HEK293 (cell line): ENCODE measurements around the gene CCM2.

Experiments
- KLF1 ChIP-seq: fragments of 450-650 bp; formaldehyde crosslinking; IDR thresholded peaks from 2 replicates; pipeline ENCODE4 v1.5.1; 2016; ENCODE audit warnings: missing biosample characterization, missing genetic modification characterization
- KLF16 ChIP-seq: fragments of 450-650 bp; formaldehyde crosslinking; IDR thresholded peaks from 2 replicates; pipeline ENCODE4 v1.5.1; 2017; ENCODE audit warnings: missing biosample characterization, missing genetic modification characterization
- KLF8 ChIP-seq: fragments of 450-650 bp; formaldehyde crosslinking; IDR thresholded peaks from 2 replicates; pipeline ENCODE4 v1.5.1; 2016; ENCODE audit warnings: missing biosample characterization, missing genetic modification characterization
- OVOL3 ChIP-seq: fragments of 450-650 bp; formaldehyde crosslinking; IDR thresholded peaks from 2 replicates; pipeline ENCODE4 v1.5.1; 2016; ENCODE audit warnings: missing biosample characterization, missing genetic modification characterization
- PRDM1 ChIP-seq: fragments of 450-650 bp; formaldehyde crosslinking; IDR thresholded peaks from 2 replicates; pipeline ENCODE4; 2016; ENCODE audit warnings: missing biosample characterization, missing genetic modification characterization
- RBAK ChIP-seq: fragments of 450-650 bp; formaldehyde crosslinking; IDR thresholded peaks from 2 replicates; pipeline ENCODE4 v1.5.1; 2016; ENCODE audit warnings: missing biosample characterization, missing genetic modification characterization
- SP2 ChIP-seq: fragments of 450-650 bp; formaldehyde crosslinking; IDR thresholded peaks from 2 replicates; pipeline ENCODE4 v1.5.1; 2016; ENCODE audit warnings: missing biosample characterization, missing genetic modification characterization
- SP7 ChIP-seq: fragments of 450-650 bp; formaldehyde crosslinking; IDR thresholded peaks from 2 replicates; pipeline ENCODE4 v1.5.1; 2016; ENCODE audit warnings: missing biosample characterization, missing genetic modification characterization
- TRIM28 ChIP-seq: IDR thresholded peaks from 2 replicates; pipeline ENCODE4 v1.6.1; 2011; ENCODE audit warnings: low read length, control low read depth, borderline replicate concordance
- WT1 ChIP-seq: fragments of 450-650 bp; formaldehyde crosslinking; IDR thresholded peaks from 2 replicates; pipeline ENCODE4 v1.5.1; 2016; ENCODE audit warnings: missing biosample characterization, missing genetic modification characterization
- YY1 ChIP-seq: fragments of 450-650 bp; formaldehyde crosslinking; IDR thresholded peaks from 2 replicates; pipeline ENCODE4 v1.5.1; 2018; ENCODE audit warnings: missing biosample characterization, missing genetic modification characterization
- ZBTB1 ChIP-seq: fragments of 450-650 bp; formaldehyde crosslinking; IDR thresholded peaks from 2 replicates; pipeline ENCODE4 v1.5.1; 2016; ENCODE audit warnings: missing biosample characterization, missing genetic modification characterization
- ZFHX2 ChIP-seq: fragments of 450-650 bp; formaldehyde crosslinking; conservative IDR thresholded peaks from 2 replicates; pipeline ENCODE4 v1.5.1; 2016; ENCODE audit warnings: missing biosample characterization, missing genetic modification characterization
- ZFP3 ChIP-seq: fragments of 450-650 bp; formaldehyde crosslinking; IDR thresholded peaks from 2 replicates; pipeline ENCODE4 v1.5.1; 2016; ENCODE audit warnings: low read depth, missing biosample characterization, missing genetic modification characterization
- ZNF112 ChIP-seq: fragments of 450-650 bp; formaldehyde crosslinking; IDR thresholded peaks from 2 replicates; pipeline ENCODE4 v1.5.0; 2017; ENCODE audit warnings: missing biosample characterization, missing genetic modification characterization
- ZNF133 ChIP-seq: fragments of 450-650 bp; formaldehyde crosslinking; IDR thresholded peaks from 2 replicates; pipeline ENCODE4 v1.5.1; 2016; ENCODE audit warnings: missing biosample characterization, missing genetic modification characterization
- ZNF16 ChIP-seq: fragments of 450-650 bp; formaldehyde crosslinking; IDR thresholded peaks from 2 replicates; pipeline ENCODE4 v1.5.1; 2016; ENCODE audit warnings: low read depth, missing biosample characterization, missing genetic modification characterization
- ZNF174 ChIP-seq: fragments of 450-650 bp; formaldehyde crosslinking; IDR thresholded peaks from 2 replicates; pipeline ENCODE4 v1.5.0; 2017; ENCODE audit warnings: missing biosample characterization, mild to moderate bottlenecking, missing genetic modification characterization
- ZNF19 ChIP-seq: fragments of 450-650 bp; formaldehyde crosslinking; IDR thresholded peaks from 2 replicates; pipeline ENCODE4; 2016; ENCODE audit warnings: missing biosample characterization, missing genetic modification characterization, low read depth
- ZNF211 ChIP-seq: fragments of 450-650 bp; formaldehyde crosslinking; IDR thresholded peaks from 2 replicates; pipeline ENCODE4 v1.5.1; 2016; ENCODE audit warnings: low read depth, missing biosample characterization, missing genetic modification characterization
- ZNF324 ChIP-seq: fragments of 450-650 bp; formaldehyde crosslinking; IDR thresholded peaks from 2 replicates; pipeline ENCODE4 v1.5.1; 2016; ENCODE audit warnings: missing biosample characterization, missing genetic modification characterization
- ZNF335 ChIP-seq: fragments of 450-650 bp; formaldehyde crosslinking; conservative IDR thresholded peaks from 2 replicates; pipeline ENCODE4 v1.5.1; 2016; ENCODE audit warnings: missing biosample characterization, missing genetic modification characterization
- ZNF341 ChIP-seq: fragments of 450-650 bp; formaldehyde crosslinking; IDR thresholded peaks from 2 replicates; pipeline ENCODE4; 2016; ENCODE audit warnings: low read depth, missing biosample characterization, missing genetic modification characterization
- ZNF555 ChIP-seq: fragments of 450-650 bp; formaldehyde crosslinking; conservative IDR thresholded peaks from 2 replicates; pipeline ENCODE4 v1.5.1; 2017; ENCODE audit warnings: missing biosample characterization, mild to moderate bottlenecking, missing genetic modification characterization, inconsistent platforms
- ZNF561 ChIP-seq: fragments of 450-650 bp; IDR thresholded peaks from 2 replicates; pipeline ENCODE4 v1.5.1; 2018; ENCODE audit warnings: missing biosample characterization, missing genetic modification characterization, borderline replicate concordance
- ZNF585B ChIP-seq: fragments of 450-650 bp; formaldehyde crosslinking; IDR thresholded peaks from 2 replicates; pipeline ENCODE4 v1.5.1; 2016; ENCODE audit warnings: missing biosample characterization, missing genetic modification characterization
- ZNF623 ChIP-seq: fragments of 450-650 bp; formaldehyde crosslinking; IDR thresholded peaks from 2 replicates; pipeline ENCODE4 v1.5.1; 2016; ENCODE audit warnings: missing biosample characterization, missing genetic modification characterization
- ZNF660 ChIP-seq: fragments of 450-650 bp; IDR thresholded peaks from 2 replicates; pipeline ENCODE4 v1.5.1; 2018; ENCODE audit warnings: missing biosample characterization, mild to moderate bottlenecking, missing genetic modification characterization
- ZNF670 ChIP-seq: fragments of 450-650 bp; formaldehyde crosslinking; IDR thresholded peaks from 2 replicates; pipeline ENCODE4 v1.5.1; 2016; ENCODE audit warnings: missing biosample characterization, missing genetic modification characterization, low read depth
- TF ChIP-seq, protein P1 (sequence below): fragments of 450-650 bp; formaldehyde crosslinking; IDR thresholded peaks from 2 replicates; pipeline ENCODE4 v1.5.1; 2016; ENCODE audit warnings: missing biosample characterization, missing genetic modification characterization
- TF ChIP-seq, protein P2 (sequence below): fragments of 450-650 bp; formaldehyde crosslinking; IDR thresholded peaks from 2 replicates; pipeline ENCODE4 v1.5.1; 2016; ENCODE audit warnings: missing biosample characterization, missing genetic modification characterization
- TF ChIP-seq, protein P3 (sequence below): fragments of 450-650 bp; formaldehyde crosslinking; IDR thresholded peaks from 2 replicates; pipeline ENCODE4 v1.5.1; 2016; ENCODE audit warnings: missing biosample characterization, missing genetic modification characterization
- TF ChIP-seq, protein P4 (sequence below): fragments of 450-650 bp; formaldehyde crosslinking; IDR thresholded peaks from 2 replicates; pipeline ENCODE4 v1.5.1; 2017; ENCODE audit warnings: missing biosample characterization, missing genetic modification characterization
- TF ChIP-seq, protein P5 (sequence below): fragments of 450-650 bp; formaldehyde crosslinking; IDR thresholded peaks from 2 replicates; pipeline ENCODE4 v1.5.1; 2016; ENCODE audit warnings: missing biosample characterization, missing genetic modification characterization

The CCM2 gene

DNA sequence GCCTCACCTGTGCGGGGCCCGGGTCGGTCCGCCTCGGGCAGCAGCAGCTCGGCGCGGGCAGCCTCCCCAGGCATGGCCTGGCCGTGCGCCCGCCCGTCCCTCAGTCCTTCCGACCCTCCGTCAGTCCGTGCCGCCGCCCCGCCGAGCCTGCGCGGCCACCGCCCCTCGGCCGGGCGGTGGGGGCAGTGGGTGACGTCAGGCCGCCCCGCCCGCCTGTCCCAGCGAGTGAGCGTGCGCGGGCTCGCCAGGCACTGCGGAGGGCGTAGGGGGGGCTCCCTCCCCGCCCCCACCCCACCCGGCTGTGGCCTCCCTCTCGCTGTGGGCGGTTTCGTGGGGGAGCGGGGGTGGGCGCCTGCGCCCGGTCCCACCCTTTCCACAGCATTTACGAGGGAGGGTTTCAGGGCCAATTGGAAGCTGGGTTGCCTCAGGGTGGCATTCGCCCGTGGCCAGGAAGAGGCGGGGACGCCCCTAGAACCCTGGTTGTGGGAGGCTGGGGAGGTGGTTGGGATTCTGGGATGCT is 88.9 kb downstream of the CCM2 start, which contains the start of gene NACAD (continued):
- TF ChIP-seq, protein P1, sequence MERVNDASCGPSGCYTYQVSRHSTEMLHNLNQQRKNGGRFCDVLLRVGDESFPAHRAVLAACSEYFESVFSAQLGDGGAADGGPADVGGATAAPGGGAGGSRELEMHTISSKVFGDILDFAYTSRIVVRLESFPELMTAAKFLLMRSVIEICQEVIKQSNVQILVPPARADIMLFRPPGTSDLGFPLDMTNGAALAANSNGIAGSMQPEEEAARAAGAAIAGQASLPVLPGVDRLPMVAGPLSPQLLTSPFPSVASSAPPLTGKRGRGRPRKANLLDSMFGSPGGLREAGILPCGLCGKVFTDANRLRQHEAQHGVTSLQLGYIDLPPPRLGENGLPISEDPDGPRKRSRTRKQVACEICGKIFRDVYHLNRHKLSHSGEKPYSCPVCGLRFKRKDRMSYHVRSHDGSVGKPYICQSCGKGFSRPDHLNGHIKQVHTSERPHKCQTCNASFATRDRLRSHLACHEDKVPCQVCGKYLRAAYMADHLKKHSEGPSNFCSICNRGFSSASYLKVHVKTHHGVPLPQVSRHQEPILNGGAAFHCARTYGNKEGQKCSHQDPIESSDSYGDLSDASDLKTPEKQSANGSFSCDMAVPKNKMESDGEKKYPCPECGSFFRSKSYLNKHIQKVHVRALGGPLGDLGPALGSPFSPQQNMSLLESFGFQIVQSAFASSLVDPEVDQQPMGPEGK: peak; percentile 73
- TF ChIP-seq ZNF19 (tag by site-specific recombination) (no peak), ZNF335 (0 out of 2 replicates have a peak, but pooled peaks have one; percentile 20), ZNF112 (tag by site-specific recombination) (no peak), YY1 (tag by site-specific recombination) (no peak), ZNF561 (tag by site-specific recombination) (no peak), SP7 (tag by site-specific recombination) (peak; percentile 35; the same call in 1 of the 2 replicates), ZBTB1 (no peak), ZNF211 (tag by site-specific recombination) (no peak), KLF8 (tag by site-specific recombination) (no peak), KLF16 (tag by site-specific recombination) (0 out of 2 replicates have a peak, but pooled peaks have one; percentile 47), ZFHX2 (tag by site-specific recombination) (peak; percentile 98), ZNF585B (tag by site-specific recombination) (no peak), WT1 (tag by site-specific recombination) (no peak), RBAK (tag by site-specific recombination) (no peak), ZNF324 (tag by site-specific recombination) (no peak), ZNF623 (tag by site-specific recombination) (no peak), ZNF341 (peak; percentile 66), ZNF555 (tag by site-specific recombination) (no peak), TRIM28 (no peak), ZNF133 (no peak), PRDM1 (tag by site-specific recombination) (no peak), OVOL3 (no peak), ZNF174 (tag by site-specific recombination) (no peak), ZFP3 (tag by site-specific recombination) (no peak), ZNF670 (no peak), ZNF16 (tag by site-specific recombination) (no peak), KLF1 (tag by site-specific recombination) (peak; percentile 93), SP2 (tag by site-specific recombination) (peak; percentile 79), ZNF660 (no peak)
- TF ChIP-seq, protein P2, sequence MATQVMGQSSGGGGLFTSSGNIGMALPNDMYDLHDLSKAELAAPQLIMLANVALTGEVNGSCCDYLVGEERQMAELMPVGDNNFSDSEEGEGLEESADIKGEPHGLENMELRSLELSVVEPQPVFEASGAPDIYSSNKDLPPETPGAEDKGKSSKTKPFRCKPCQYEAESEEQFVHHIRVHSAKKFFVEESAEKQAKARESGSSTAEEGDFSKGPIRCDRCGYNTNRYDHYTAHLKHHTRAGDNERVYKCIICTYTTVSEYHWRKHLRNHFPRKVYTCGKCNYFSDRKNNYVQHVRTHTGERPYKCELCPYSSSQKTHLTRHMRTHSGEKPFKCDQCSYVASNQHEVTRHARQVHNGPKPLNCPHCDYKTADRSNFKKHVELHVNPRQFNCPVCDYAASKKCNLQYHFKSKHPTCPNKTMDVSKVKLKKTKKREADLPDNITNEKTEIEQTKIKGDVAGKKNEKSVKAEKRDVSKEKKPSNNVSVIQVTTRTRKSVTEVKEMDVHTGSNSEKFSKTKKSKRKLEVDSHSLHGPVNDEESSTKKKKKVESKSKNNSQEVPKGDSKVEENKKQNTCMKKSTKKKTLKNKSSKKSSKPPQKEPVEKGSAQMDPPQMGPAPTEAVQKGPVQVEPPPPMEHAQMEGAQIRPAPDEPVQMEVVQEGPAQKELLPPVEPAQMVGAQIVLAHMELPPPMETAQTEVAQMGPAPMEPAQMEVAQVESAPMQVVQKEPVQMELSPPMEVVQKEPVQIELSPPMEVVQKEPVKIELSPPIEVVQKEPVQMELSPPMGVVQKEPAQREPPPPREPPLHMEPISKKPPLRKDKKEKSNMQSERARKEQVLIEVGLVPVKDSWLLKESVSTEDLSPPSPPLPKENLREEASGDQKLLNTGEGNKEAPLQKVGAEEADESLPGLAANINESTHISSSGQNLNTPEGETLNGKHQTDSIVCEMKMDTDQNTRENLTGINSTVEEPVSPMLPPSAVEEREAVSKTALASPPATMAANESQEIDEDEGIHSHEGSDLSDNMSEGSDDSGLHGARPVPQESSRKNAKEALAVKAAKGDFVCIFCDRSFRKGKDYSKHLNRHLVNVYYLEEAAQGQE (tag by site-specific recombination): no peak
- TF ChIP-seq, protein P3, sequence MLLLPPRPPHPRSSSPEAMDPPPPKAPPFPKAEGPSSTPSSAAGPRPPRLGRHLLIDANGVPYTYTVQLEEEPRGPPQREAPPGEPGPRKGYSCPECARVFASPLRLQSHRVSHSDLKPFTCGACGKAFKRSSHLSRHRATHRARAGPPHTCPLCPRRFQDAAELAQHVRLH (tag by site-specific recombination): no peak
- TF ChIP-seq, protein P4, sequence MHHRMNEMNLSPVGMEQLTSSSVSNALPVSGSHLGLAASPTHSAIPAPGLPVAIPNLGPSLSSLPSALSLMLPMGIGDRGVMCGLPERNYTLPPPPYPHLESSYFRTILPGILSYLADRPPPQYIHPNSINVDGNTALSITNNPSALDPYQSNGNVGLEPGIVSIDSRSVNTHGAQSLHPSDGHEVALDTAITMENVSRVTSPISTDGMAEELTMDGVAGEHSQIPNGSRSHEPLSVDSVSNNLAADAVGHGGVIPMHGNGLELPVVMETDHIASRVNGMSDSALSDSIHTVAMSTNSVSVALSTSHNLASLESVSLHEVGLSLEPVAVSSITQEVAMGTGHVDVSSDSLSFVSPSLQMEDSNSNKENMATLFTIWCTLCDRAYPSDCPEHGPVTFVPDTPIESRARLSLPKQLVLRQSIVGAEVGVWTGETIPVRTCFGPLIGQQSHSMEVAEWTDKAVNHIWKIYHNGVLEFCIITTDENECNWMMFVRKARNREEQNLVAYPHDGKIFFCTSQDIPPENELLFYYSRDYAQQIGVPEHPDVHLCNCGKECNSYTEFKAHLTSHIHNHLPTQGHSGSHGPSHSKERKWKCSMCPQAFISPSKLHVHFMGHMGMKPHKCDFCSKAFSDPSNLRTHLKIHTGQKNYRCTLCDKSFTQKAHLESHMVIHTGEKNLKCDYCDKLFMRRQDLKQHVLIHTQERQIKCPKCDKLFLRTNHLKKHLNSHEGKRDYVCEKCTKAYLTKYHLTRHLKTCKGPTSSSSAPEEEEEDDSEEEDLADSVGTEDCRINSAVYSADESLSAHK: no peak
- TF ChIP-seq, protein P5, sequence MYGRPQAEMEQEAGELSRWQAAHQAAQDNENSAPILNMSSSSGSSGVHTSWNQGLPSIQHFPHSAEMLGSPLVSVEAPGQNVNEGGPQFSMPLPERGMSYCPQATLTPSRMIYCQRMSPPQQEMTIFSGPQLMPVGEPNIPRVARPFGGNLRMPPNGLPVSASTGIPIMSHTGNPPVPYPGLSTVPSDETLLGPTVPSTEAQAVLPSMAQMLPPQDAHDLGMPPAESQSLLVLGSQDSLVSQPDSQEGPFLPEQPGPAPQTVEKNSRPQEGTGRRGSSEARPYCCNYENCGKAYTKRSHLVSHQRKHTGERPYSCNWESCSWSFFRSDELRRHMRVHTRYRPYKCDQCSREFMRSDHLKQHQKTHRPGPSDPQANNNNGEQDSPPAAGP (tag by site-specific recombination): peak; percentile 50; the same call in 1 of the 2 replicates
